Stimulated activated CD8-positive, alpha-beta memory T cell treated with anti-CD3 and anti-CD28 coated beads, Interleukin-15, amount 100 ng/mL, for 4 hours (primary cell): ENCODE data around the gene PIGA.
"Not testable (repeated sequence)": the region's sequence is repeated elsewhere in the genome, so short reads cannot be mapped to it uniquely, and the experiment has no call there.

Source experiments
- DNase-seq, 2 donors: peaks; one replicate each; pipeline ENCODE4 v3.0.0-alpha.2; 2020; ENCODE audit warnings: low read depth in 2 of 2

PIGA gene

DNA sequence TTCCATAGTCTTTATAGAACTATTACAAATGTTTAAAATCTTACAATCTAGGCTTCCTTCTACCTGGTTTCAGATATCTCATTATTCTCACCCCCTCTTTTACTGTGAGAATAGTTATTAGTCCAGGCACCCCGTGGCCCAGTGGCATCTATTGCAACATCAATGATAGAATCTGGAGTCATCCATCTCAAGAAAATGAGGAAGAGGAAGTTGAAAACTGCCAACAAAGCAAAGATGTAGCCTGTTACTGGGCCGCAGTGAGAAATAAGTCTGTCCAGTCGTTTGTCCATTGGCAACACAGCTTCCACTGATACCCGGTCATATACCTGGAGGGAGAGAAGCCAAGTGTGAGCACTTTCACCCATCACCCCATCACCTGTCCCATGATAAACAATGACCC is 13.9 kb downstream of the PIGA start:
- DNase-seq: no peak

DNA sequence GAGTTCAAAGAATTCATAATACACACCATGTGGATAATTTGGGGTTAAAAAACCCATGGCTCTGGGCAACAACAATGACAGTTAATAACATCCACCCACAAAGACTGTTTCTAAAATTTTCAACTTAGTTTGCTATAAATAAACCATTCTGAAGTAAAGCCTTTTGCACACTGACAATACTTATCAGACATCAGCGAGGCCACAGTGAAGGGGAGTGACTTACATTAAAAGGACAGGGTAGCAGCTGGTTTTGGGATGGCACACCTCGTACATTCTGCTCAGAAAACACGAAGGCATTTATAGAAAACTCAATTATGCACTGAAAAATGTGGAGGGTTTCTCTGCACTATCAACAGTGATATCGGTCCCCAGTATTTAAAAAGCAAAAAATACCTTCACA is 15.0 kb downstream of the PIGA start:
- no peak for DNase-seq

- DNase-seq: no peak
Measured at GRCh38 chrX:15319075-15319474, 16.2 kb downstream of the PIGA start.

- DNase-seq: no peak
Measured at GRCh38 chrX:15315509-15315908, 19.8 kb downstream of the PIGA start, which contains the start of gene ASB11. Gene ASB11 (minus strand): TSS chrX:15315640. CDS start chrX:15315605, 35 bp downstream.

DNA sequence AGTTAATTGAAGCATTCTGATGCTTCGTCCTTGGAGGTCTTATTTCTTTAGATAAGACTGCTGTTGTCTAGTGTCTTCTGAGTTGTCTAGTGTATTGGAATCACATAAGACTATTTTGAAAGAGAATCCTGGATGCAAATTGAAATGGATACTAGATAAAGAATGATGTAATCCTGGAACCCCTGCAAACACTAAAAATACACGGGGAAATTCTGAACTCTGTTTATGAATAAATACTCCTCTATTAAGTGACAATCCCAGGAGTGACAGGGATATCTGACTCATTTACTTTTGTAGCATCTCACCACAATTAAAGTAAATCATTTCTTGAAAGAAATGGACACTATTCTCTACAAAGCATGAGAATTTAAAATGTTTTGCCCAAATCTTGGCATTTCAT is 20.9 kb downstream of the PIGA start:
- DNase-seq: no peak

- DNase-seq: no peak
Measured at GRCh38 chrX:15311119-15311518, 24.2 kb downstream of the PIGA start.

DNA sequence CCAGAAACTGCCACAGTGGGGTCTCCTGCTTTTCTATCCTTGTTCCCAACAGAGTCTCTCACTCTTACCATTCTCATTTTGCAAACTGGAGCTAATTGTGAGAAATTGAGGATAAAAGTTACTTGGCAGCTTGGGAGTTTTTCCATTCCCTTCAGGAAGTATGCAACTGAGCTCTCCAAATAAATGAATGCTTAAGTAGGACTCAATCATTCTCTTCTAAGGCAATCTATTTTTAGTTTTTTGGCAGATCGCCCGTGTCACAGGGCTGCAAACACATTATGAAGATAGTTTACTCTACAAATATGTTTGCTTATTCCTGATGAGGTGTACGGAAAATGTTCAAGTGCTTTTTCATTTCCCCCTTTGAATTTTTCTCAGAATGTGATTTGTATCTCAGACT is 25.2 kb downstream of the PIGA start:
- no peak for DNase-seq

GRCh38 chrX:15305899-15306298 is 29.4 kb downstream of the PIGA start:
- DNase-seq: not testable (repeated sequence)

DNA sequence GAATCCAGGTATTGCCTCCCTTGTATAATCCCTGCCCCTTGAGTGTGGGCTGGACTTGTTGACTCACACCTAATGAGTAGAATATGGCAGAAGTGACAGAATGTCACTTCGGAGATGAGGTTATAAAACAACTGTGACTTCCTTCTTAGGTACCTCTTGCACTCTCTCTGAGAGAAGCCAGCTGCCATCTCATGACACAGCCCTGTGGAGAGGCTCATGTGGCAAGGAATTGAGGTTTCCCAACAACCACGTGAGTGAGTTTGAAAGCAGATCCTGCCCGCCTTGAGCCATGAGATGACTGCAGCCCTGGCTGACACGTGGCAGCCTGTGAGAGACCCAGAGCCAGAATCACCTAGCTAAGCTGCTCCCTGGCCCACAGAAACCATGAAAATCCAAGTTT is 33.4 kb downstream of the PIGA start:
- no peak for DNase-seq

DNA sequence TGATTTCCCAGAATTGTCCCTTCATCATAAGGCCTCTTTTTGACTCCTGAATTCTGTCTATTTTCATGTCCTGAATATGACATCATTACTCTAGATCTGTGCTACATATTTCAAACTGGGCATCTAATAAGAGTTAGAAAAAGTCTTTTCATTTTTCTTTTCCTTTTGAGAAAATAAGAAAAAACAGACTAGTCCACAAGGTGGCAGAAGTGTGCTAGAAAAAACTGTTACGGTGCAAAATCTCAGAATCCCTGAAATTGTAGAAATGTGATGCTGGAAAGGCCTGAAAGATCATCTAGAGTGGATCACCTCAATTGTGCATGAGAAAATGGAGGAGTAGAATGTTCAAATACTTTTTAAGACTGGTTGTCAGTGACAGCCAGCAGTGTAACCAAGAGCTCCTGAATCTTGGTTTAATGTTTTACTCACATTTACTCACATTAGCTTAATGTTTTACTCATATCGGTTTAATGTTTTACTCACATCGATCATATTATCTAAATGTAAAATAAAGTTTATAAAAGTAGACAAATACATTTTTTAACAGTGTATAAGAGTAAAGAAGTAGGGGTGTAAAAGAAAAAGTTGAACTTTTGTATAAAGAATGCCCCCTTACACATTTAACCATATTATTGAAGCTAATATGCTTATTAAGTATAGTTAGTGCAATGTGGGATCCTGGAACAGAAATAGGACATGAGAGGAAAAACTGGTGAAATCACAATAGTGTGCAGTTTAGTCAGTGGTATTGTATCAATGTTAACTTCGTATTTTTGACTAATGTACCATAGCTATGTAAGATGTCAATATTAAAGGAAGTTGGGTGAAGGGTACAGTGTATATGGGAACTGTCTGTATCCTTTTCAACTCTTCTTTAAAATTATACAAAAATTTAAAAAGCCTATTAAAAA is 35.1 kb downstream of the PIGA start:
- DNase-seq: no peak

- DNase-seq: no peak
Measured at GRCh38 chrX:15298780-15299179, 36.5 kb downstream of the PIGA start.

- DNase-seq: no peak
Measured at GRCh38 chrX:15298201-15298600, 37.1 kb downstream of the PIGA start.

DNA sequence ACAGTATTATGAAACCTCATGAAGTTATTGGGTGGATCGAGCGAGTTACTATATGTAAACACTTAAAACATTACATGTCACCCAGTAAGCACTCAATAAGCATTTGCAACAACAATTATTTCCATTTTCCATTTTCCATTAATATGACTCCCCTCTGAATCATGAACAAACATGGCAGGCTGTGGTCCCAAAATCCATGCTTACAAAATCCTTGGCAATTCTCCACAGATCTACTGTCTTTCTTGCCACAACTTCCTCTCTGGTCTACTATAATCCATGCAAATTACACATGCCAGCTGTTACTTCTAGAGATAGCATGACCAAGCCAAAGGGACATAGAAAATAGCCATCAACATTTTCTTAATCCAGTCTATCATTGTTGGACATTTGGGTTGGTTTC is 41.9 kb downstream of the PIGA start:
- no peak for DNase-seq

DNA sequence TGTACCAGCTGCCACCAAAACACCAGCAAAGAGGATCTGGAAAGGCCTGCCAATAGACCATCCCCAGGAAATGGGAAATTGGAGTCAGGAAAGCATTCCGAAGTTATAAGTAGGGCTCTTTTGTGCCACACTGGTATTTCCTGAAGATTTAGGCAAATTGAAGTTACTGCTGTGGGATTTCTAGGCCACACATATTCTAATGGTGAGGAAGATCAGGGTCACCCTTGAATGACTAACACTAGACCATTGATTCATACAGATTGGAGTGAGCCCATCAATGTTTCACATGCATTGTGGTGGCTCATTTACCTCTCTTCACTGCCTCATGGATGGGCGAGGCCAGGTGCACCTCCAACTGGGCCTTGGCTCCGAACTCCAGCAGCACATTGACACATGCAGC is 42.5 kb downstream of the PIGA start:
- DNase-seq: no peak

DNA sequence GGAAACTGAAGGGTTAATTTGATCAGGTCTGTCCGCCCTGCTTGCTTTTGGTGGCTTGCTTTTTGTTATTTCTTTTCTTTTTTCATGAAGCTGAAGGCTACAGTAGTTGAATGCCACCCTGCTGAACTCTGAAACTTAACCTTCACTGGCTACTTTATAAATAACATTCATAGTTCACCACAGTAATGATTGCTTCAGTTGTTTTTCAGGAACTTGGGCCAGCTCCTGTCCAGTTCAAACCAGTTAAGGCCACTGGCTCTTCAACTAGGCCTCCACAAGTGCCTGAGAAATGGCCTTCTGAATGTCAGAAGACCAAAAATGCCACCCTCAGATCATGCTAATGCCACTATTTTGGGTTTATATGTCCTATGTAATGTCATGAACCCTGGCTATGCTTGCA is 57.7 kb downstream of the PIGA start:
- no peak for DNase-seq

- DNase-seq: no peak
Measured at GRCh38 chrX:15274946-15275345, 60.4 kb downstream of the PIGA start.

- DNase-seq: not testable (repeated sequence)
Measured at GRCh38 chrX:15273275-15273674, 62.0 kb downstream of the PIGA start.

- no peak for DNase-seq
Measured at GRCh38 chrX:15271757-15272156, 63.6 kb downstream of the PIGA start.

DNA sequence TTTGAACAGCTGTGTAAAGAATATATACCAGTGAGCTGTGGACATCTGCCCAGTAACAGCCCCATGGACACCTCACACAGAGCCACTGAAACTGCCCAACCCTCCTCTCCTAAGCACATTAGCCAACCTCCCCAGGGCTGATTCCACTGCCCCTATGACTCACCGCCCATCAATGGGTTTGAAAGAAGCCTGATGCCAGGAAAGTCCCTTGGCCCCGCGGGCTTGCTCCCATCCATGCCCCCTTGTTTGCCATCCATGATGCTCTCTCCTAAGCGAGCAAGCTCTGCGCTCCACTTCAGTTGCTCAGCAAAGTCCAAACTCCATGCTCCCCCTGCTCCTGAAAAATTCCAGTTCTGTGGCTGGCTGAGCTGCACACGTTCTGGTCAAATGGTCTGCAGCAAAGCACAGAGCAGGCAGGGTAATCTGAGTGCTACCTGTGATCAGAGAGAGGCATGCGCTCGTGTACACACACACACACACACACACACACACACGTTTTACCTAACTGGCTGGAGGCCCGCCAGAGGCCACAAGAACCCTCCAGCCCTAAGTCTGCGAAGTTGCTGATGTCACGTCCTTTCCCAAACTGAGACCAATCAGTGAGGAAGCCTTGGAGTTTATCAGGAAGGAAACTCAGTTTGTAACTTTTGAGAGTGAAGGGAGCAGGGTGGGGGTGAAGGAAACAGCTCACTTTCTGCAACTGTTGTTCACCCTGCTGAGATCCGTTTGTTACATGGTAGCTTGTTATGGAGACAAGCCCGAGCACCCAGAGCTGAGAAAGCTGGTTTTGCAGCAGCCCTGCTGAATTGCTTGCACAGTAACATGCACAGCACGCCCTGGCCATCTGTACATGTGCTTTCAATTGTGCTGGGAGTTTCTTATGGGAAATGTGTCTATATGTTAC is 65.5 kb downstream of the PIGA start, which contains the start of gene ASB9:
ASB9 (minus strand) TSS at position 466 of the 904 bp plus-strand sequence; CDS start at position 257, 209 bp downstream.
- no peak for DNase-seq
